Activated B cell treated with CpG ODN at 0.5 μM for 24 hours (primary cell): ENCODE results near the gene KIFC1. TPM values are rescaled to one million over a fixed set of nuclear protein-coding genes. Genes with fewer than 3 reads are reported as not detected.

Source experiments
- ATAC-seq: fragments of 200-7000 bp; cut with Tn5 transposase; one replicate; pipeline ENCODE4 v1.10.0; 2021; ENCODE audit warnings: low read depth, mild to moderate bottlenecking, moderate library complexity
- CTCF ChIA-PET: fragments of 350-600 bp; sonication (Branson Sonifier 250); formaldehyde crosslinking; loops from one replicate; lab custom pipeline; 2021; ENCODE audit warnings: antibody characterized with exemption; lab: Charles Lee
- POLR2A ChIA-PET: fragments of 350-600 bp; sonication (Branson Sonifier 250); formaldehyde crosslinking; loops from one replicate; lab custom pipeline; 2021; ENCODE audit warnings: antibody characterized with exemption; lab: Charles Lee
- DNase-seq: peaks from one replicate; pipeline ENCODE4 v3.0.0; 2022
- H3K27ac Mint-ChIP-seq: one replicate; pipeline ENCODE4 v1.8.0; 2020; ENCODE audit warnings: mixed read lengths
- H3K27me3 Mint-ChIP-seq: one replicate; pipeline ENCODE4 v1.8.0; 2021; ENCODE audit warnings: mixed read lengths
- H3K36me3 Mint-ChIP-seq: one replicate; pipeline ENCODE4 v1.8.0; 2021; ENCODE audit warnings: low read depth, mixed read lengths
- H3K4me1 Mint-ChIP-seq: one replicate; pipeline ENCODE4 v1.8.0; 2021; ENCODE audit warnings: mixed read lengths
- H3K4me3 Mint-ChIP-seq: one replicate; pipeline ENCODE4 v1.8.0; 2020; ENCODE audit warnings: mild to moderate bottlenecking, mixed read lengths
- H3K9me3 Mint-ChIP-seq: one replicate; pipeline ENCODE4 v1.8.0; 2020; ENCODE audit warnings: mixed read lengths
- intact Hi-C: fragments of 100-400 bp; cut with micrococcal nuclease; formaldehyde crosslinking; loops from one replicate; pipeline ENCODE4 v1.15.1; 2024
- total RNA-seq: library from RNA; stranded (reverse); gene quantifications from 2 replicates; pipeline ENCODE4 v1.2.3, GENCODE V29; 2022
- TF ChIP-seq, protein P1 (sequence below): fragments of 200-600 bp; IDR thresholded peaks from one replicate; pipeline ENCODE4 v1.8.0; 2022; ENCODE audit warnings: antibody characterized with exemption, mild to moderate bottlenecking

The KIFC1 gene
- total RNA-seq, 1 donor from 2014 or later: 2.2 TPM

DNA sequence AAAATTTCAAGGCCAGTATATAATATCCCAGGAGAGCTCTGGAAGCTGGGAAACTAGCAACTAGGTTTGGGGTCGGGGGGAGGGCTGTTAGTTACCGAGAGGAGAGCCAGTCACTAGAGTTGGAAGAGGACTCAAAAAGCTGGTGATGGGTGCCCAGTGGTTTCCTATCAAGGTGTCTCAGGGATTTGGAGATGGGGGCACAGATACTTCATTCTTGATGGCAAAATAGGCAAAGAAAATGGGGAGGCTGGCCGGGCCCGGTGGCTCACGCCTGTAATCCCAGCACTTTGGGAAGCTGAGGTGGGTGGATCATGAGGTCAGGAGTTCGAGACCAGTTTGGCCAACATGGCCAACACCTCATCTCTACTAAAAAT lies 20.0 kb downstream of the KIFC1 start:
- Mint-ChIP-seq H3K27ac (peak overlapping the region; percentile 83), H3K9me3 (no peaks in the 10 kb centered on the region), H3K27me3 (no peaks in the 10 kb centered on the region), H3K4me3 (peak overlapping the region; percentile 88), H3K36me3 (peaks cover 45% of the 10 kb centered on the region), H3K4me1 (peaks cover 61% of the 10 kb centered on the region)
- ATAC-seq: no peak
- no peak for DNase-seq
- TF ChIP-seq, protein P1, sequence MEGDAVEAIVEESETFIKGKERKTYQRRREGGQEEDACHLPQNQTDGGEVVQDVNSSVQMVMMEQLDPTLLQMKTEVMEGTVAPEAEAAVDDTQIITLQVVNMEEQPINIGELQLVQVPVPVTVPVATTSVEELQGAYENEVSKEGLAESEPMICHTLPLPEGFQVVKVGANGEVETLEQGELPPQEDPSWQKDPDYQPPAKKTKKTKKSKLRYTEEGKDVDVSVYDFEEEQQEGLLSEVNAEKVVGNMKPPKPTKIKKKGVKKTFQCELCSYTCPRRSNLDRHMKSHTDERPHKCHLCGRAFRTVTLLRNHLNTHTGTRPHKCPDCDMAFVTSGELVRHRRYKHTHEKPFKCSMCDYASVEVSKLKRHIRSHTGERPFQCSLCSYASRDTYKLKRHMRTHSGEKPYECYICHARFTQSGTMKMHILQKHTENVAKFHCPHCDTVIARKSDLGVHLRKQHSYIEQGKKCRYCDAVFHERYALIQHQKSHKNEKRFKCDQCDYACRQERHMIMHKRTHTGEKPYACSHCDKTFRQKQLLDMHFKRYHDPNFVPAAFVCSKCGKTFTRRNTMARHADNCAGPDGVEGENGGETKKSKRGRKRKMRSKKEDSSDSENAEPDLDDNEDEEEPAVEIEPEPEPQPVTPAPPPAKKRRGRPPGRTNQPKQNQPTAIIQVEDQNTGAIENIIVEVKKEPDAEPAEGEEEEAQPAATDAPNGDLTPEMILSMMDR: no peak
- ChIA-PET POLR2A (interaction anchor here (0.5 to 3.0 kb wide), 11 partner anchors 9 to 439 kb away, joined by 3 to 22 read pairs (median 8); partner anchors contain the start of genes BAK1, HSD17B8, RPS18 and VPS52), CTCF (no interaction called here)
- intact Hi-C loops: loop anchor here (5.0 to 10.0 kb wide), 2 partner anchors 407 to 1284 kb away; partner anchors contain the start of genes ATF6B and HLA-DOA

DNA sequence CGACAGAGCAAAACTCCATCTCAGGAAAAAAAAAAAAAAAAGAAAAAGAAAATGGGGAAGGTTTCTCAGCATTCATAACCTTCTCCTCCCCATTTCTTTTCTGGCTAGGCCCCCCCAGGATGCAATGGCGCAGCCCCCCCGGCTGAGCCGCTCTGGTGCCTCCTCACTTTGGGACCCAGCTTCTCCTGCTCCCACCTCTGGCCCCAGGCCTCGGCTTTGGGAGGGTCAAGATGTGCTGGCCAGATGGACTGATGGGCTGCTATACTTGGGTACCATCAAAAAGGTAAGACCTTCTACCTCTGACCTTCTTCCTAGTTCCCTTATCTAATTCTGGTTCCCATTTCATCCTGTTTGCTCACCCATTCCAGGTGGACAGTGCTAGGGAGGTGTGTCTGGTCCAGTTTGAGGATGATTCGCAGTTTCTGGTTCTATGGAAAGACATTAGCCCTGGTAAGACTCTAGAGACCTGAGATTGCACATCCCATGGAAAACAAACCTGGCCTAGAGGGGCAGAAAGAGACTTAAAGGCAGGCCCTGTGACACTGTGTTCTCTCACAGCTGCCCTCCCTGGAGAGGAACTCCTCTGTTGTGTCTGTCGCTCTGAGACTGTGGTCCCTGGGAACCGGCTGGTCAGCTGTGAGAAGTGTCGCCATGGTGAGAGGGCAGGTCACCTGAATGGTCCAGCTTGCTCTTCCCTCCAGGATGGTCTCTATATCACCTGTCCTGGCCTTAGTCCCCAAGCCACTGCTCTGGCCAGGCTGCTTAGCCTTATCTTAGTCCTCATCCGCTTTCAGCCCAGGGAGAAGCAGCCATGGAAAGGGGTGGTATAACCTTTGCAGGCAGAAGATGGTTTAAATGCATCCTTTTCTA lies 20.8 kb downstream of the KIFC1 start:
- ATAC-seq (no peak), DNase-seq (no peak)
- peaks cover 45% of the 10 kb centered on the region for H3K36me3 Mint-ChIP-seq
- ChIA-PET POLR2A (interaction anchor here (1.1 to 3.0 kb wide), 6 partner anchors 13 to 440 kb away, joined by 8 to 22 read pairs (median 15); partner anchors contain the start of genes HSD17B8, RPS18, VPS52 and ZBTB22), CTCF (no interaction called here)
- intact Hi-C loops: loop anchor here (5.0 to 10.0 kb wide), 2 partner anchors 408 to 1285 kb away; partner anchors contain the start of genes ATF6B and HLA-DOA
- no peaks in the 10 kb centered on the region for H3K27me3 Mint-ChIP-seq
- H3K4me1 Mint-ChIP-seq: peaks cover 69% of the 10 kb centered on the region
- peak overlapping the region; percentile 67 for H3K27ac Mint-ChIP-seq
- H3K4me3 Mint-ChIP-seq: peak overlapping the region; percentile 88
- no peaks in the 10 kb centered on the region for H3K9me3 Mint-ChIP-seq
- TF ChIP-seq, protein P1: no peak

DNA sequence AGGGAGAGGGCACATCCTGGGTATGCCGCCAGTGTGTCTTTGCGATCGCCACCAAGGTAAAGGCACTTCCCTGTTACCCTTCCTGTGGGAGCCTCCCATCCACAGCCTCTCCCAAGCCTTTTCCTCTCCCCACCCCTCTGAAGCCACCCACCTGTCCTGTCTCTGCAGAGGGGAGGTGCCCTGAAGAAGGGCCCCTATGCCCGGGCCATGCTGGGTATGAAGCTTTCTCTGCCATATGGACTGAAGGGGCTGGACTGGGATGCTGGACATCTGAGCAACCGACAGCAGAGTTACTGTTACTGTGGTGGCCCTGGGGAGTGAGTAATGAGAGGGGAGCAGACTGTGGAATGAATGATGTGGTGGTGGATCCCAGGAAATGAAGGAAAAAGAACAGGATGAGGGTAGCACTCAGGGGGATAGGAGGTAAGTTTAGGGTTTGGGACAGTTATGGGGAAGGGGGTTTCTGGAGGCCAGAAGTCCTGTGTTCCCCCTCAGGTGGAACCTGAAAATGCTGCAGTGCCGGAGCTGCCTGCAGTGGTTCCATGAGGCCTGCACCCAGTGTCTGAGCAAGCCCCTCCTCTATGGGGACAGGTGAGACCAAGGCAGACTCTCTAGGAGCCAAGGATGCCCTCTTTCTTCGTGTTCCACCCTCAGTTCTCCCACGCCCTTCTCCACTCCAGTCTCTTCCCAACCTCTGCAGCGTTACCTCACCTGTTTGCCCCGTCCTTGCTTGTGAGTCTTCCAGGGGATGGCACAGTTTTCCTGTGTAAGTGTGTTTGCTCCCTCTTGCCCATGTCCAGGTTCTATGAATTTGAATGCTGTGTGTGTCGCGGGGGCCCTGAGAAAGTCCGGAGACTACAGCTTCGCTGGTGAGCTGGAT lies 21.9 kb downstream of the KIFC1 start:
- ATAC-seq (no peak), DNase-seq (no peak)
- H3K4me3 Mint-ChIP-seq: peak overlapping the region; percentile 32
- H3K27me3 Mint-ChIP-seq: no peaks in the 10 kb centered on the region
- ChIA-PET CTCF (interaction anchor here (1.0 kb wide), 1 partner anchor 17 kb away, joined by 3 read pairs; no protein-coding TSS in a partner anchor), POLR2A (no interaction called here)
- TF ChIP-seq, protein P1: no peak
- peak overlapping the region; percentile 62 for H3K27ac Mint-ChIP-seq
- H3K36me3 Mint-ChIP-seq: peaks cover 47% of the 10 kb centered on the region
- peaks cover 79% of the 10 kb centered on the region for H3K4me1 Mint-ChIP-seq
- intact Hi-C loops: loop anchor here (5.0 to 10.0 kb wide), 2 partner anchors 409 to 1286 kb away; partner anchors contain the start of genes ATF6B and HLA-DOA
- H3K9me3 Mint-ChIP-seq: no peaks in the 10 kb centered on the region

DNA sequence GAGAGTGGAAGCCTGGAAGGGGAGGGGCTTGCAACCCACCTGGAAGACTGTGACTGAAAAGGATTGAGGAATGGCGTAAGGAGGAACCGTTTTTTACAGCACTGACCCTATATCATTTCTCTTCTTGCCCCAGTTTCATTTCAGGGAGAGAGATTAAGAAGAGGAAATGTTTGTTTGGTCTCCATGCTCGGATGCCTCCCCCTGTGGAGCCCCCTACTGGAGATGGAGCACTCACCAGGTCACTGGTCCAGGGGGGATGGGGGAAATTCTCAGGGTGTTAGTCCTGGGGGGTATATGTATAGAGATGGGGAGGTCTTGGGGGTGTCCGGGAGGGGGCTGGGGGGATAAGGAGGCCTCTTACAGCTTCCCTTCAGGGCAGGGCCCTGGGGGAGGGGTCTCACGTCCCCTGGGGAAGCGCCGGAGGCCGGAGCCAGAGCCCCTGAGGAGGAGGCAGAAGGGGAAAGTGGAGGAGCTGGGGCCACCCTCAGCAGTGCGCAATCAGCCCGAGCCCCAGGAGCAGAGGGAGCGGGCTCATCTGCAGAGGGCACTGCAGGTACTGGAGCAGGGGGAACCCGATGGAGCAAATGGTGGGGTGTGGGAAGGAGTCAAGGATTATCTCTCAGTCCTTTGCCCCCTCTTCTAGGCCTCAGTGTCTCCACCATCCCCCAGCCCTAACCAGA lies 23.1 kb downstream of the KIFC1 start:
- ATAC-seq (no peak), DNase-seq (no peak)
- CTCF ChIA-PET: interaction anchor here (1.0 kb wide), 1 partner anchor 16 kb away, joined by 3 read pairs; no protein-coding TSS in a partner anchor
- POLR2A ChIA-PET: interaction anchor here (5.9 kb wide), 1 partner anchor 17 kb away, joined by 28 read pairs; no protein-coding TSS in a partner anchor
- TF ChIP-seq, protein P1: no peak
- Mint-ChIP-seq H3K27me3 (no peaks in the 10 kb centered on the region), H3K9me3 (no peaks in the 10 kb centered on the region), H3K4me1 (peaks cover 84% of the 10 kb centered on the region), H3K36me3 (peaks cover 47% of the 10 kb centered on the region), H3K27ac (peak overlapping the region; percentile 62), H3K4me3 (peak overlapping the region; percentile 33)
- intact Hi-C loops: loop anchor here (5.0 to 10.0 kb wide), 3 partner anchors 410 to 1287 kb away; partner anchors contain the start of genes ATF6B, HLA-DOA and PSMB8
